Gastroesophageal sphincter (tissue), 3 donors: ENCODE data around the gene EIF1B.

ENCODE experiments used
- EP300 ChIP-seq: sonication (generic); formaldehyde crosslinking; IDR thresholded peaks from one replicate; pipeline ENCODE4 v1.6.1; 2017; ENCODE audit warnings: antibody characterized with exemption, mild to moderate bottlenecking
- POLR2A ChIP-seq, 2 donors: fragments of 450-650 bp; IDR thresholded peaks; one replicate each; pipeline ENCODE4 v1.6.1; 2017; ENCODE audit warnings: antibody characterized with exemption in 2 of 2, mild to moderate bottlenecking in 2 of 2, moderate library complexity in 1 of 2
- POLR2AphosphoS5 ChIP-seq: sonication (generic); formaldehyde crosslinking; IDR thresholded peaks from one replicate; pipeline ENCODE4 v1.6.1; 2017; ENCODE audit warnings: antibody characterized with exemption
- TF ChIP-seq, protein P1 (sequence below), 4 experiments: fragments of 200-600 bp in 2 of 4; fragments of 450-650 bp in 2 of 4; sonication (generic) in 1 of 4; IDR thresholded peaks; one replicate each; pipeline ENCODE4 v1.5.1; 2017 to 2019; ENCODE audit warnings: antibody characterized with exemption in 4 of 4, mild to moderate bottlenecking in 2 of 4, moderate library complexity in 2 of 4

DNA sequence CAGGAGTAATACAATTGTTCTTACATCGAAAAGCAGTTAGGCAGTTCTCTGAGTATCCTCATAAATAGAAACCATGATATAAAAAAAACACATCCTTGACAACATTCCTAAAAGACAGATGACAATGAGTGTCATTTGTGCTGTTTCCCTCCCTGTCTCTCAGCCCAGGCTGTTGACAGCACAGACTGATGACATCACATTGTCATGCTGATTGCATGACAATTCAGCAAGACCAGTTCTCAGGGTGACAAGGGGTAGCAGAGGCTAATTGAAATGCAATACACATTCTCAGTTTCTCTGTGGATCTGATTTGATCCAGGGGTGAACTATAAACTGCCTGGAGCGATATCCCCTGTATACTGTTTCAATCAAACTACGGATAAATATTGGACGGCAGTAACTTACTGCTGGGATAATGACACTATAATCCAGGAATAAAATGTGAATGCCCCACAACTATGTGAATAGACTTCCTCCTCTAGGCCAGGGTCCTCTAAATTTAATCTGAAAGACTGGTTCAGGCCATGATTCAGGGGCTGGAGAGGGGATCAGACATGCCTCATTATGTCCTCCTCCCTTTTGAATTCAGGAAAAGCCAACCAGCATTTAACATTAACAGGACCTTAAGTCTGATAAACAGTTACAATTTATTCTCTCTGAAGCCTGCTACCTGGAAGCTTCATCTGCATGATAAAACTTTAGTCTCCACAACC is 16.7 kb upstream of the EIF1B start:
- TF ChIP-seq, protein P1, sequence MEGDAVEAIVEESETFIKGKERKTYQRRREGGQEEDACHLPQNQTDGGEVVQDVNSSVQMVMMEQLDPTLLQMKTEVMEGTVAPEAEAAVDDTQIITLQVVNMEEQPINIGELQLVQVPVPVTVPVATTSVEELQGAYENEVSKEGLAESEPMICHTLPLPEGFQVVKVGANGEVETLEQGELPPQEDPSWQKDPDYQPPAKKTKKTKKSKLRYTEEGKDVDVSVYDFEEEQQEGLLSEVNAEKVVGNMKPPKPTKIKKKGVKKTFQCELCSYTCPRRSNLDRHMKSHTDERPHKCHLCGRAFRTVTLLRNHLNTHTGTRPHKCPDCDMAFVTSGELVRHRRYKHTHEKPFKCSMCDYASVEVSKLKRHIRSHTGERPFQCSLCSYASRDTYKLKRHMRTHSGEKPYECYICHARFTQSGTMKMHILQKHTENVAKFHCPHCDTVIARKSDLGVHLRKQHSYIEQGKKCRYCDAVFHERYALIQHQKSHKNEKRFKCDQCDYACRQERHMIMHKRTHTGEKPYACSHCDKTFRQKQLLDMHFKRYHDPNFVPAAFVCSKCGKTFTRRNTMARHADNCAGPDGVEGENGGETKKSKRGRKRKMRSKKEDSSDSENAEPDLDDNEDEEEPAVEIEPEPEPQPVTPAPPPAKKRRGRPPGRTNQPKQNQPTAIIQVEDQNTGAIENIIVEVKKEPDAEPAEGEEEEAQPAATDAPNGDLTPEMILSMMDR (IDR thresholded peaks at IDR 0.05) = no peak
- no peak for TF ChIP-seq POLR2A (IDR thresholded peaks at IDR 0.05)
- TF ChIP-seq EP300 = no peak
- TF ChIP-seq POLR2AphosphoS5 = no peak
